IPS-NIHi7 (cell line): Measurements from ENCODE around the gene SVIL.
"Not testable (repeated sequence)": the region's sequence is repeated elsewhere in the genome, so short reads cannot be mapped to it uniquely, and the experiment has no call there.

Experiments used
- DNase-seq: peaks from one replicate; pipeline ENCODE4 v3.0.0; 2012; ENCODE audit warnings: mixed read lengths; ENCODE audit errors: extremely low spot score

SVIL gene

DNA sequence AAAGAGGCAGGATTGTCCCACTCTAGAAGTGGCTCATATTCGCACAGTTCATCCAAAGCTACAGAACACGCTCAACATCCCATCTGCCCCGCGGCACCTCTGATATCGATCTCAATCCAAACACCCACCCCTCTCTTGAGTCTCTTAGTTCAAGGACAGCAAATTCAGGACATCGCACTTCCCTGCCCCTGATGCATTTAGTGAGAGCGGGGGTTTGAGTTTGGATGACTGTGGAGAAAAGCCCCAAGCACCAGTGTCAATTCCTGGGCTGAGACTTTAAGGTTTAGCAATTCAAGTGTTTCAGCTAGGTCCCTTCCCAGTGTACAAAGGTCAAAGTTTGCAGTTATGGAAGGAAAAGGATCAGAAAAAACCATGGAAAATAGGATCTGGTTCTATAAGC lies 179.7 kb downstream of the SVIL start:
- DNase-seq: no peak

GRCh38 chr10:29454250-29454649 lies 180.5 kb downstream of the SVIL start:
- no peak for DNase-seq

DNA sequence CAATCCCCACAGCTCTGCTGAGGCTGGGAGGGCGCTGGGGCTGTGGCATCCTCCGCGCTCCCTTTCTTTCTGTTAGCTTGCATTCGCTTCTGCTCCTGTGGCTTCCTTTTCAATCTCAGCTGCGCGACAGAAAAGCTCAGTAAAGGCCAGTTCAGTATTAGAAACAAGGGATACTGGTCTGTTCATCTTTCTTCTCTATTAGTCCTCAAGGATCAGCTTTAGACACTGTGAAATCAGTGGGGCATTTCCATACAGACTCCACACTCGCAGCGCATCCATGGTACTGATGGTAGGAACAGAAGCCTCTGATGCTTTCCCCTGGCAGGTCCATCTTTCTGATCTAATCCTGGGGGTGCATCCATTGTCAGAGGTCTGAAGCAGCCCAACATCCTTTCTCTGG lies 182.2 kb downstream of the SVIL start:
- DNase-seq: no peak

- DNase-seq: no peak
These were observed 182.8 kb downstream of the SVIL start for GRCh38 chr10:29451946-29452345.

DNA sequence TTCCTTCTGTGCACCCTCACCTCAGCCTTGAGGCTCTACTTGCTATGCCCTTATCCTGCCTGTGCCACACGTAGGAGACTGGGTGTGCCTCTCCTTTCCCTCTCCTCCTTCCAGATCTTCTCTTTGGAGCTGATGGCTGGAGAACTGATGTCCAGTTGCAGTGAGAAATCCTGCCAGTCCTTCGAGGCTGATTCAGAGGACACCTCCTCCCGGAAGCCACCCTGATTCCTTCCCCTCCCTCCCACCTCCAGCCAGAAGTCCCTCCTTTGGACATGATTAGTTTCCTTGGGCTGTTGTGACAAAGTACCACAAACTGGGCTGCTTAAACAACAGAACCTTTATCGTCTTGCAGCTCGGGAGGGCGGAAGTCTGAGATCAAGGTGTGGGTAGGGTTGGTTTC lies 184.4 kb downstream of the SVIL start:
- DNase-seq: no peak

- peak; percentile 65 for DNase-seq
These were observed 185.8 kb downstream of the SVIL start for GRCh38 chr10:29448756-29449592.

- no peak for DNase-seq
These were observed 186.6 kb downstream of the SVIL start for GRCh38 chr10:29448125-29448524.

- no peak for DNase-seq
These were observed 188.4 kb downstream of the SVIL start for GRCh38 chr10:29446327-29446726.

GRCh38 chr10:29443745-29444523 lies 190.8 kb downstream of the SVIL start:
- no peak for DNase-seq

DNA sequence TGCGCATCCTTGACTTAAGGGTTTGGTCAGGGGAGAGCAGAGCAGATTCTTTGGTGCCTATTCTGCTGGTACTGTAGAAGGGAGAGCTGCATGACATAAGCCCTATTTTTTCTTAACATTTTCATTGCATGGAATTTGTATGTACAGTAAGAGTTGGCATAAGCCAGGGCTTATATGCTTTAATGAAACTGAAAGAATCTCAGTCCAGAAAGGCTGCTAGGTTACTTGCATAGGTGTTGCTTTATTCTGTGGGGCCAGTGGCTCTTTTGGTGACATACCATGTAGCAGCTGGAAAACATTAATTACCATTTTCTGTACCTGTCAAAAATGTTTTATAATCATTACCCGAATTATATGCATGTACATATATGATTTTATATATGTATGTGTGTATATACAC lies 193.8 kb downstream of the SVIL start:
- DNase-seq: no peak

GRCh38 chr10:29439005-29439404 lies 195.8 kb downstream of the SVIL start:
- not testable (repeated sequence) for DNase-seq

GRCh38 chr10:29438271-29438670 lies 196.5 kb downstream of the SVIL start:
- no peak for DNase-seq

DNA sequence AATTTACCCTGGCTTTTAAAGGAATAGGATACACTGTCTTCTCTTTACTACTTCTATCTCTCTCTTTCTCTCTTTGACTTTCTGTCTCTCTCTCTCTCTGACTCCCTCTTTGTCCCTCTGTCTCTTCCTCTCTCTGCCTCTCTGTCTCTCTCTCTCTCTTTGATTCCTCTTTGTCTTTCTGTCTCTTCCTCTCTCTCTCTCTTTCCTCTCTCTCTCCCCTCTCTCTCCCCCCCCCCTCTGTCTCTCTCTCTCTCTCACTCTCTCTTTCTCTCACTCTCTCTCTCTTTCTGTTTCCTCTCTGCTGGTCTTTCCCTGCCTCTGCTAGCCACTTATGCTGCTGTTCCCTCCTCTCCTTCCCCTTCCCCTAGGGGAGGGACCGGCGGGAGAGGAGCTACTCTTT lies 196.9 kb downstream of the SVIL start:
- DNase-seq: no peak

DNA sequence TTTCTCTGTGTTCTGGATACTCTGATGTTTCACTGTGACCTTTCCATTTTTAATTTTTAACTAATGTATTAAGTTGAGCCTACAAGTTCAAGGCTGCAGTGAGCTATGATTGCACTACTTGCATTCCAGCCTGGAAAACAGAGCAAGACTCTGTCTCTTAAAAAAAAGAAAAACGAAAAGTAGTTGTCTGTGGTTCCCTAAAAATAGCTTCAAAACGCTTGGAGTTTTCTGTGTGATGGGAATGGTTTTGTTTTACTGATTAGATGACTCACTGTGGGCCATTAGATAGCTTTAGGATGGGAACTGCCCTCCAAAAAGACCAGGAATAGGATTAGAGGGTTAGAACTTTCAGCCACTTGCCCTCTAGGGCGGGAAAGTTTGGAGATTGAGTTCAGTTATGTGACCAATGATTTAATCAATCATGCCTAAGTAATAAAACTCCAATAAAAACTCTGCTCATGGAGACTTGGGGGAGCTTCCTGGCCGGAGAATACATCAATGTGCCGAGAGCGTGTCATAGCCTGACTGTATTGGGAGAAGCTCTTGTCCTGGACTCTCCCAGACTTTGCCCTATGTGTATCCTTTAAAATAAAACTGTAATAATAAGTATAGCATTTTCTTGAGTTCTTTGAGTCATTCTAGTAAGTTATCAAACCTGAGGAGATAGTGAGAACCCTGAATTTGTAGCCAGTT lies 198.8 kb downstream of the SVIL start:
- no peak for DNase-seq

DNA sequence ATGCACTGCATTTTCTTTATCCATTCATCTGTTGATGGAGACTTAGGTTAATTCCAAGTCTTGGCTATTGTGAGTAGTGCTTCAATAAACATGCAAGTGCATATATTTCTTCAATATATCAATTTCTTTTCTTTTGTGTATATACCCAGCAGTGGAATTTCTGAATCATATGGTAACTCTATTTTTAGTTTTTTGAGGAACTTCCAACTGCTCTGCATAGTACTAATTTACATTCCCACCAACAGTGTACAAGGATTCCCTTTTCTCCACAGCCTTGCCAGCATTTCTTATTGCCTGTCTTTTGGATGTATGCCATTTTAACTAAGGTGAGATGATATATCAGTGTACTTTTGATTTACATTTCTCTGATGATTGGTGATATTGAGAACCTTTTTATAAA lies 200.7 kb downstream of the SVIL start:
- DNase-seq: no peak

GRCh38 chr10:29431711-29432110 lies 203.1 kb downstream of the SVIL start:
- DNase-seq: no peak

GRCh38 chr10:29430101-29430500 lies 204.7 kb downstream of the SVIL start:
- DNase-seq: no peak

GRCh38 chr10:29428486-29428885 lies 206.3 kb downstream of the SVIL start:
- DNase-seq: no peak

DNA sequence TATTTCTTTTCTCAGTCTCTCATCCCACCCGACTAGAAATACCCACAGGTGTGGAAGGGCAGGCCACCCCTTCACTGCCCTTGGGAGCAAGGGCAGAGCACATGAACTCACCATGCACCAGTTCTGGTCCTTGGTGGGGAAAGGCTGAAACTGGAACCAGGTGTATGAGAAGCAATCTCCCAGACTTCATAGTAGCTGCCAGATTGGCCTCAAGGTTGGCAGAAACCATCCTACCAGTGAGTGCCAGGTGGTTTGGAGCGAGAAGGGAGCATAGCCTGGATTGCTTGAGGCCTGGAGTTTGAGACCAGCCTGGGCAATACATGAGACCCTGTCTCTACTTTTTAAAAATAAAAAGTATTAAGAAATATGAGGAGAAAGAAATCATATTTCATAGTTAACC lies 207.1 kb downstream of the SVIL start:
- no peak for DNase-seq

GRCh38 chr10:29426420-29426819 lies 208.4 kb downstream of the SVIL start:
- no peak for DNase-seq

DNA sequence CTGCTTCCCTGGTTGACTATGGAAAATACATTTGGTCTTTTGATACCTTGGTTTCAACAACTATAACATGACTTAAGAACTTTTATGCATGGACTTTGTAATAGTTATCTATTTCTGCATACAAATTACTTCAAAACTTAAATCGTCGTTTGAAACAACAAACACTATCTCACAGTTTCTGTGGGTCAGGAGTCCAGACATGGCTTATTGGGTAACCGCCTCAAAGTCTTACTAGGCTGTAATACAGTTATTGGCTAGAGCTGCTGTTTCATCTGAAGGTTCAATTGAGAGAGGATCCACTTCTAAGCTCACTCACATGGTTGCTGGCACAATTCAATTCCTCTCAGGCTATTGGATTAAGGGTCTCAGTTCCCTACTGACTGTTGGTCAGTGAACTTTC lies 210.8 kb downstream of the SVIL start:
- DNase-seq: no peak

GRCh38 chr10:29420744-29421143 lies 214.0 kb downstream of the SVIL start:
- DNase-seq: no peak

DNA sequence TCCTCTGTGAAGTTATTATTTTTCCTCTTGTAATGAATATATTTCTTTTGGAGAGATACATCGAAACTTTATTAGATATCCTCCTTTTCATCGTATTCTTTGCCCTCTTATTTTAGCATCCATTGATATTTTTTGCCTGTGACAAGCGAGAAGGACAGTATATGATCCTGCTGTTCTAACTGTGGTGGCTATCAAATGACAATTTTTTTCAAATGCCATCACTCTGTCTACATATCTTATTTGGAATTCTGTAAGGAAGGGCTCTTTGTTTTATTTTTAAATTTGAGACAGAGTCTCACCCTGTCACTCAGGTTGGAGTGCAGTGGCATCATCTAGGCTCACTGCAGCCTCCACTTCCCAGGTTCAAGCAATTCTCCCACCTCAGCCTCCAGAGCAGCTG lies 217.4 kb downstream of the SVIL start:
- DNase-seq: no peak
